ENCODE data around the gene SLC22A7.
A peak's percentile ranks its signal among the peaks of the same experiment; 100 is the strongest.

The SLC22A7 gene

DNA sequence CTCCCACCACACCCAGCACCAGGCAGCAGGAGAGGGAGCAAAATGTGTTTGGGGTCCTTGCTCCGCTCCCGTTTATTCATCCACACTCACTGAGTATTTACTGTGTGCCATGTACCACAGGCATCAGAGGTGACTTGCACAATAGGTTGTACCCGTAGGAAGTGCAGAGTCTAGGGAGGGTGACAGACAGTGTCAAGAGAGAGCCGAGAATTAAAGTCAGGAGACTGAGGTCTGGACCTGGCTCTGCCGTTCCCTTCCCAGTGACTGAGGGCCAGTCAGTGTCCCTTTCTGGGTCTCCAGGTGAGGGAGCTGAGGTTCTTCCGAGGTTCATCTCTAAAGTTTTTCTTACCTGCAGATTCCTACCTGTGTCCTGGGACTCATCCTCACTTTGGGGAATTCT lies 32.5 kb upstream of the SLC22A7 start:
- no peak for DNase-seq (ENCODE audit: low read depth in 3 of 3)

DNA sequence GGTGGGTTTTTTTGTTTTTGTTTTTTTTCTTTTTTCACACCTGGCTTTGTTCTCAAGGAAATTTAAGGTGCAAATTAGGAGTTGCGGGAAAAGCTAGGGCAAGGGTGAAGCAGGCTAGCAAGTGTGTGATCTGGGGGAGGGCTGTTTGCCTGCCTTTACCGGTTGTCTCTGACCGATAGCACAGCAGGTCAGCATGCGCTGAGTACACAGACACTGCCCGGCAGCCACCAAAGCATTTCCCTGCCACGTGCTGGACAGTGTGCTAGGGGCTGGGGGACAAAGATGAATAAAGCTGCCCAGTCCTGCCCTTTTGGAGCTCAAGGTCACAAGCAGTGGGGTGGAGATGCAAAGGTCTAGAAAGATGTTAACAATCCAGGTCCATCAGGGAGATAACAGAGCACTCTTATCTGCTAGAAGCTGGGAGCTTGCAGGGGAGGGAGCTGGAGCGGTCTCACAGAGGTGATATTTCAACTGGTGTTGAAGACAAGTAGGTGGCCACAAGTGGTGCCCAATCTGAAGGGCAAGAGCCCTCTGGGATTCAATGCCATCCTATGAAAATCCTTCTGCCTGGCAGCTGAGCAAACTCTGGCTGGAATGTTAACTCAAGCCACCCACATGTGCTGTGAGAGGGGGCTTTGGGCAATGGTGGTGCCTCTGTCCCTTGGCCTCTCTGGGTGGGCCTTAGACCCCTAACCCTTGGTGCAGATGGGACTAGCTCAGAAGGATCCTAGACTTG lies 30.3 kb upstream of the SLC22A7 start:
- DNase-seq (ENCODE audit: low read depth in 3 of 3) = no peak

DNA sequence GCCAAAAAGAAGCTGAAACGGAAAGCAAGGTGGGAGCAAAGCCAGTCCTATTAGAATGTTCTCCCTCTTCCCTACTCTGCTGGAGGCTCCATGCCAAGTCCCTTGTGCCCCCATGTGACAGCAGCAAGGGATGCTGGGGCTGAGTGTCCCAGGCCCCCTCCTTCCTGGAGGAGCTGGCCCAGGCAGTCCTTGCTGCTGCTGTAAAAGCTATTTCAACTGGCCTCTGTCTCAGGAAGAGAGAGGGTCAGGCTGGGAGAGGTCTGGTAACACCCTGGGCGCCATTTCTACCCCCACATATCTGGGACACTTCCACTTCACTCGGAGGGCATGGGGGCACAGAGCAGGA lies 29.7 kb upstream of the SLC22A7 start:
- DNase-seq (ENCODE audit: low read depth in 3 of 3) = no peak

DNA sequence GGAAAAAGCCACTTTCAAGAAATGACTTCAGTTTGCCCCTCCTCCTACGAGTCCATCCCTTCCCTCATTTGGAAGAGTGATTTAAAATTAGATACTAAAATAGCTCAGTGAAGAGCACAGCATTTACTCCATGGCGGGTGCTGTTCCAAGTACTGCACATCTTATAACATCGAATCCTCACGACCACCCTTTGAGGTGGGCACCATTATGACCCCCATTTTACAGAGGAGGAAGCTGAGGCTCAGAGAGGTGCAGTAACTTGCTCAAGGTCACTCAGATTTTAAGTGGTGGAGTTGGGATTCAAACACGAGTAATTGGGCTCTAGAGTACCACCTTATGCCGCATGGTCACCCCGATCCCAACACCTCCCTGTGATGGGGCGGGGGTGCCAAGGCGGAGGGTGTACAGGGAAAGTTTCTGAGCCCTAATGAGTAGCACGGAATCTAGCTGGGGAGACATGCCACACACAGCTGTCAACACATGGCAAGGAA lies 29.2 kb upstream of the SLC22A7 start:
- no peak for DNase-seq (ENCODE audit: low read depth in 3 of 3)

DNA sequence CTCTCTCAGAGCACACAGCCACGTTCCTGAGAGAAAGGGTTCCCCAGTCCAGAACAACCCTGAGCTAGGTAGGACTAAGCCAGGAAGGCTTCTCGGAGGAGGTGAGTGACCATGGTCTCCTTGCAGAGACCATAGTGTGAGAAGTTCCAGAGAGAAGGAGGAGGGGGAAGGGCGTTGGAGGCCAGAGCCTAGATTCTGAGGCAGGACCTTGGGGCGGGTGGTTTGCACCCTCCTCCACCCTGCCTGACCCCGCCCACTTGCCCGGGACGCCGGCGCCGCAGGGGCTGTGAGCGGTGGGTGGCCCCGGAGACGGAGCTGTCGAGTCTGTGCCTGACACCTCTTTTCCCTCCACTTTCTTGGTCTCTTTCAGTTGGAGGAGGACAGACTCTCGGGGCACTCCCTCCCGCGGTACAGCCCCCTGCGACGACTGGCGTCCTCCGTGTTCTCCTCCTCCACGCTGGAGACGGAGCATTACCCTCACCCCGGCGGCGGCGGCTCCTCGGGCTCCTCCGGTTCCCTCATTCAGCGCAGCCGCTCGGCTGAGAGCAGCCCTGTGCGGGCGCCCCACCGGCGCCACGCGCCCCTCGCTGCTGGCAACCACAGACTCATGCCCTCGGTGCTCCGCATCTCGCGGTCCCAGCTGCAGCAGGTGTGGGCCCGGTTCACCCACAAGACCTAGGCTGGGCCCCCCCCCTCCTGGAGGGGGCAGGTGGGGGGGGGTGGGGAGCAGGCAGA lies 28.6 kb upstream of the SLC22A7 start:
- DNase-seq (ENCODE audit: low read depth in 3 of 3) = peak in 1 of 3 donors; percentile 23

DNA sequence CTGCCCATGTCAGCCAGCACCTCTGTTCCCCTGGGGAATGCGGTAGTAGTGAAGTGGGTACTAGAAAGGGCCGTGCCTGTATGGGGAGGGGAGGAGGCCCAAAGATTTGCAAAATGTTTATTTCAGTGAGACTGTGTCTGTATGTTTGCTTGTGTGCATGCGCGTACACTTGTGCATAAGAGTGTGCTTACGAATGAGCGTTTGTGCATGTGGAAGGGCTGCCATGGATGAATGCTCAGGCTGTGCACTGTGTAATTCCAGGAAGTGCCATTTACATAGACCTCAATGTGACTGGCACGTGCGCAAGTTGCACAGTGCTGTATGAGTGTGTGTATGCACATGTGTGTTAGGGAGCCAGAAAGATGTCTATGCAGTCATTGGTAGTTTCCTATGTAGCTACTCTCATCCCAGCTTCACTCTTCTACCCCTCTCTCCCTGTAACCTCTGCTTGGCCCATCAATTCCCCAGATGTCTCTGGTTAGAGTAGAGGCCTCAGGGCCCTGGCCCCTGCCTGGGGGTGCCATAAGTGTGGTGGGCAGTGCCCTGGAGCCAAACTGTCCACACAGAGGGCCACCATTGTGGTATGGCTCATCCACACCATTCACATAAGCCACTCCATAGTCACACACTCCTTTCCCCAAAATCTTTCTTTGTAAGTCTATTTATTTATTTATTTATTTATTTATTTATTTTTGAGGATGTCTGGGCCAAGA lies 26.8 kb upstream of the SLC22A7 start:
- no peak for DNase-seq (ENCODE audit: low read depth in 3 of 3)

DNA sequence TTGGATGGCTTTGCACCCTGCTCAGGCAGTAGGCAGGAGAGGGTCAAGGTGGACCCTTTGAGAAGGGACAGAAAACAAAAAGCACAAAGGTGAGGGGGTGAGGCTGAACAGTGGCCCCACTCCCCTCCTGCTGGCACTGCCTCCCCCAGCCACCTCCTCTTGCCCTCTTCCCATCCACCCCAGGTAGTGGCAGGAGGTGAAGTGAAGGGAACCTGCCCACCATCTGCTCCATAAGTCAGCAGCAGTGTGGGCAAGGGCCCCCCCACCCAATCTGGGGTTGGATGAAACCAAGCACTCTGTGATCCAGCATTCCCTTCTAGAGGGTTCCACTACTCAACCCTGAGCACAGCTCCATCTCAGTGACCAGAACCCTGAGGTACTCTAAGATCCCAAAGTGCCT lies 26.1 kb upstream of the SLC22A7 start:
- no peak for DNase-seq (ENCODE audit: low read depth in 3 of 3)

DNA sequence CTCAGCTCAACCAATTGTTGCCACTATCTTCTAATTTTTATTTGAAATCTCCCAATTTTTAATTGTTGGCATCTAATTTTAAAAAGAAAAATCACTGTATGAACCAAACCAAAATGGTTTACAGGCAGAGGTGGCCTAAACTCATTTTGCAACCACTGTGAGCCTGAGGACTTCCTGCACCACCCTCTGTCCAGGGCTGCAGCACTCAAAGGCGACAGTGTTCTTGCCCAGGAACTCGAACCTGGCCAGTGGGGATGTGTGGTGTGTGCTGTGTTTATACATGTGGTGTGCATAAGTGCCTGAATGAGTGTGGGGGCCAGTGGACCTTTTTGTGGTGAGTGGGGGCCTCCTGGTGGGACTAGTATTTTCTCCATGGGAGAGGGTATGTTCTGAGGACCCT lies 24.4 kb upstream of the SLC22A7 start:
- no peak for DNase-seq (ENCODE audit: low read depth in 3 of 3)

DNA sequence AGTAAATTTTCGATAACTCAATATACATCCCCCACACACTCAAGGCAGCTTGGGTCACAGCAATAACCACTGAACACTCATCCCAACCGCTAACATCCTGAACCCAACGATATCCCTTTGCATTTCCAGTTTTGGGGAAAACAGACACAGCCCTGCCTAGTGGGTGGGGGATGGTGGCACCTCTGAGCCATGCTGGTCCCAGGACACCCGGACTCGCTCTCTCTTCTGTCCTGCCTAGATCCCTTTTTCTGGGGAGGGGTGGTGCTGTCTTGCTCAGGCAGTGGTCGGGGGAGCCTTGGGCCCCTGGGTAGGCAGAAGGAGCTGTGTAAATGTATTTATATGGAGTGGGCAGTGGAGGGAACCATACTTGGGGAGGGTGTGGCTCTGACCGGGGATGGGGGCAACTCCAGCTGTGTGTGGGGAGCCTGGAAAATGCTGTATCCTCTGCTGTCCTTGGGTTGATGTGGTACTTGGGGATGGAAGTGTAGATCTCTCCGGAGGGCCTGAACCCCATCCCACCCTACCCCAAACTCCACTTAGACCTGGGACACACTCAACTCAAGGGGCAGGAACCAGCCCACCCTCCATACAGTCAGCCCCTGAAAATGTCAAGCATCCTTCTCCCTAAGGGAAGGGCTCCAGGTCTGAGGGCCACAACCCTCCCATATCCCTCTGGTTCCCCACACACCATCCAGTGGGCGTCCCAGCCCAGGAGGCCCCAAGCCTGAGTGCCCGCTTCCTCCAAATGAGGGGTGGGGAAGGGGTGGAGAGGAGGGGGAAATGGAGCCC lies 23.7 kb upstream of the SLC22A7 start:
- no peak for DNase-seq (ENCODE audit: low read depth in 3 of 3)

DNA sequence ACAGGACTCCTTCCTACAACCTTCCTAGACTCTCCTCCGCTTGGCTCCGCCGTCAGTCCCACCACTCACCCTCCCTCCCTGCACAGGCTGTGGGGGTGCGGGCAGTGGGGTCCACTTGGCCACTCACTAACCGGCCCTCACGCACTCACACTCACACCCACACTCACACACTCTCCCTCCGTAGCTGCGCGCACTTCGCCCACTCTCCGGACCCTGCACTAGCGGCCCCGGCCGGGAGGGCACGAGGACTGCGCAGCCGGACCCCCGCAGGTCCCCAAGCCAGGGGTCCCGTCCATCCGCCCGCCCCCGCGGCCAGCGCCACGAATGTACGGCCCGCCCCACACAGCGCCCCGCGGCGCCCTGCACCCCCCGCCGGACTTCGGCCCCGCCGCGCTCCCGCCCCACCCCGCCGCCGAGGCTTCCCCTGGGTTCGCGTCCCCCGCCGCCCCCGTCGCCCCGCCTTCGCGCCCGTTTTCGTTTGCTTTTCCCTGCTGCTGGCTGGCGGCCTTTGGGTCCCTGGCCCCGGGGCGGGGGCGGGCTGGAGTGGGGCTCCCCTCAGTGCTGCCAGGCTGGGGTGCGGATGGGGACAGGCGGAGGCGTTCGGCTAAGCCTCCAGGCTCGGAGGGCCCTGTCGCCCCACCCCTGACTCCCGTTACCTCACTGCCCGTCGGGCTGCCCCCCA lies 23.0 kb upstream of the SLC22A7 start:
- DNase-seq (ENCODE audit: low read depth in 3 of 3) = no peak

DNA sequence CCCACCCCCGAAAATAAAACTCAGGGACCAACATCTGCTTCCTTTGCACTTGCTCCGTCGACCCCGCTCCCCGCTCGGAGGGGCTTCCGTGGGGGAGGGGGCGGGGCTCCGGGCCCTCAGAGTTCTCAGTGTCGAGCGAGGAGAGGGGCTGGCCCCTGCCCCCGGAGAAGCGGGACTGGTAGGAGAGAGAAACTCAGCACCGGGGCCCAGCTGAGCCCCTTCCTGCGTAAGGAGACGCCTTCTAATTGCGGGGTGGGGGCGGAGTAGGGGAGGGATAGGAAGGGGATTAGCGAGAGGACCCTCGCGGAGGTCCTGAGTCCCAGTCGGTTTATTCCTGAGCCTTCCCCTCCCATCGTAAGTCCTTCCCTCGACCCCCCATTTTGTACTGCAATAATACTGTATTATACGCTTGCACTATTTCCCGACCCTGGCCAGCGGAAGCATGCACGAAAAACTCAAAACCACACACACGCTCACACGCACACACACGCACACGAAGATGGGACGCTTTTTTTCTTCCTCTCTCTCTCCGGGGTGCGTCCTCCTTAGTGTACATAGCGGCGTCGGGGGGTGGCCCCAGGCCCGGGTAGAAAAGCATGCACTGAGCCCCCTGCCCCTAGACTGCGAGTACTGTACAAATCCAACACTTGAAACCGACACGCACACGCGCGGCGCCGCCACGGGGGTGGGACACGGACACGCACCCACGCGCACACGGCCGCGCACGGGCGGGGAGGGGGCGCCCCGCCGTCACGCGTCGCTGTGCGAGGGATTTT lies 22.1 kb upstream of the SLC22A7 start:
- no peak for DNase-seq (ENCODE audit: low read depth in 3 of 3)

DNA sequence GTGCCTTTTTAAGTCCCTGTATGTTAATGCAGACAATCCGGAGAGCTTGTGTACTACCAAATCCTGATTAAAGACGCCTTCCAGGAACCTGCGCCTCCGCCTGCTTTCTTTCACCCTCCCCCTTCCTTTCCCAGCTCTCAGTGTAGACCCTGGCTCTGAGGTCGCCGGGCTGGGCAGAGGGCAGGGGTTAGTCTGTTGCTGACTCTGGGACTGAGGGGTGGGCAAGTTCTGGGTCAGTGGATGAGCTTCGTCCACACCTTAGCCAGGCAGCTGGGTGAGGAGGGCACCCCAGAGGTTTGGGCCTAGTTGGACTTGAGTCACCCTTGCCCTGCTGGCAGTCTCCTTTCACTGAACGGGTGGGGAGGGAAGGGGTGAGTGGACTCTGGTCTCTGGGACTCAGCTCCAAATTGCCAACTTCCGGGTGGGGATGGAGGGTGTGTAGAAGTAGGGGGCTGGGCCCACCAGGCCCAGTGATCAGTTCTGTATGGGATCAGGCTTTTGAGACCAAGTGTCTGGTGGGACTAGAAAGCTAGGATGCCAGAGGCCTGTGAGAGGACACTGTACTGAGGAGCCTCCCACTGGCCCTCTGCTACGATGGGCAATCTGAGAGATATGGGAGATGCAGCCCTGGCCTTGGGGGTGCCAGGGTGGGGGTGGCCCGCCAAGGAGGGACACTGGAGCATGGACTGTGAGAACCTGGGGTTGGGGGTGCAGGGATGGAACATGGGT lies 21.3 kb upstream of the SLC22A7 start:
- DNase-seq (ENCODE audit: low read depth in 3 of 3) = no peak

DNA sequence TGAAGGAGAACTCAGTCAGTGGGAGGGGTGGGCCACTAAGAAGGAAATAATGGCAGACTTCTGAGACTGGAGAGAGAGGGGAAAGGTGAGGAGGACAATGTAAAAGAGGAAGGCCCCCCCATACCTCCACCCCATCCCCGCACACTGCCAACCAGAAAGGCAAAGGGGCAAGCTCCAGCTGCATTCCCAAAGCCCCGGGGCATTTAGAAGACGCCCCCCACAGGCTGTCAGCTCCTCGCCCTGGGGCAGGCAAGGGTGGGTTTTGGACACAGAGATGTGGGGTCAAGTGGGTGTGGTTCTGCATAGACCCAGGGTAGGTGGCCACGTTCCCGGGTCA lies 20.8 kb upstream of the SLC22A7 start:
- DNase-seq (ENCODE audit: low read depth in 3 of 3) = no peak

DNA sequence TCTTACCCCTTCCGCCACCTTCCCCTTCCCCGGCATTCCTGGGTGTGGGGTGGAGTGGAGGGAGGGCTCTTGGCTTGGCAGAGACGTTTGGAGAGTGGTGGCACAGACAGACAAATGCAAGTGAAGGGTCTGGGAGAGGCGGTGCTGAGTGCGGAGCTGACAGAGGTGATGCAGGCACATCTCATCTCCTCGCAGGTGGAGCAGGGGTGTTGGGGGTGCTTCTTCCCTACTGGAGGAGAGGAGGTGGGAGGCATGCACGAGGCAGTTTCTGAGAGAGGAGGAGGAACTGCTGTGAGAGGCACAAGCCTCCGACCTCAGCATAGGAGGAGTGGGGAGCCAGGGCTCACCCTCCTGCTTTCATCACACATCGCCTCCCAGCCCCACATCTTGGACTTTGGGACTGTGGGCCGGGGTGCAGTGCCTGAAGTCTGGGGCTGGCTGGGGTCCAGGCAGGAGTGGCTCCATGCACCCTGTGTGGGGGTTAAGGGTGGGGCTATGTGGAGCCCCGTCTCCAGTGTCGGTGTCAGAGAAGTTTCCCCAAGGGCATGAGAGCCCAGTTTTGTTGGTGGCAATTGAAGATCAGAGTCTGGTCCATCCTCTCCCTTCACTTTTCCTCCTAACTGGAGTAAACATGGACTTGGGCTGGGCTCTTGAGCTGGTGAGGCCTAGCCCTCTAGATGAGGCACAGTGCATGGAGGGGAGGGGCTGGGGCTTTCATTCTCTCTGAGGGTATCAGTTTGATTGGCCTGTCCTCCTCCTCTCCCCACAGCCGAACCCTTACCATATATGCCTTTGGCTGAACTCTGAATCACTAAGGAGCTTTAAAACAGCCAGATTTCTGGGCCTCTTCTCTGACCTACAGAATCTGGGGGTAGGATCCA lies 20.2 kb upstream of the SLC22A7 start:
- DNase-seq (ENCODE audit: low read depth in 3 of 3) = no peak

DNA sequence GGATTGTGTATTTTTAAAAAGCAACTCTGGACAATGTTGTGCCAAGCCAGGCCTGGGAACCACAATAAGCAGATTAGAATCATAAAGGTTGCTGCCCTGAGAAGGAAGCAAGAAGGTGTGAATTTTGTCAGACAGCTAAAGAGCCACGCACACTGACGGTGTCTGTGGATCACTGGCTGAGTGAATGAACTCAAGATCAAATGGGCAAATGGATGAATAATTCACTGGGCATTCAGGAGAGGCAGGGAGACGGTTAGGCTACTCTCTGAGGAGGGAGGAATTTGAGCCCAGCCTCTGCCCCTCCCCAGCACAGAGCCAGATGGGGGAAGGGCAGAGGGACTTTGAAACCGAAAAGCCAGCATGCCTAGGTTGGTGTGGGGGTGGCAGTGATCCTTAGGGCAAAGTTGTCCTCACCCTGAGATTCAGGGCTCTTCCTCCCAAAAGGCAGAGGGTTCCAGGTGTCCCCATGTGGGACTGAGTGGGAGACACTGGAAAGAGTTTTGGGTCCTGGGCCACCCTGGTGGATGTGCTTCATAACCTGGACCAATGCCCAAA lies 19.5 kb upstream of the SLC22A7 start:
- no peak for DNase-seq (ENCODE audit: low read depth in 3 of 3)

DNA sequence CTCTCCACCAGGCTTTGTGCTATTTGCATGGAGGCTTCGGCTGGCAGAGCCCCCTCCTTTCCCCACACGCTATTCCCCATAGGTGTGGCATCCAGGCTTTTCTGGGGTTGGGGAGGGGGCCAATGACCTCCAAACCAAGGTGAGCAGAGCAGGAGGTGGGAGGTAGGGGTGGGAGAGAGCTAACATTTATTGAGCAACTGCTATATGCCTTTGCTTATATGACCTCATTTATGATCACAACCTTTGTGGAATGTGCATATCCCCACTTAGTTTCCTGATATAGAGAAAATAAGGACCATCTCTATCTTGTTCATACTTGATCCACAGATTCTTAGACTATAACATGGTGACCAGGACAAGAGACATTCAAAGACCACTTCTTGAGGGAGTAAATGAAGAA lies 17.8 kb upstream of the SLC22A7 start:
- DNase-seq (ENCODE audit: low read depth in 3 of 3) = no peak

DNA sequence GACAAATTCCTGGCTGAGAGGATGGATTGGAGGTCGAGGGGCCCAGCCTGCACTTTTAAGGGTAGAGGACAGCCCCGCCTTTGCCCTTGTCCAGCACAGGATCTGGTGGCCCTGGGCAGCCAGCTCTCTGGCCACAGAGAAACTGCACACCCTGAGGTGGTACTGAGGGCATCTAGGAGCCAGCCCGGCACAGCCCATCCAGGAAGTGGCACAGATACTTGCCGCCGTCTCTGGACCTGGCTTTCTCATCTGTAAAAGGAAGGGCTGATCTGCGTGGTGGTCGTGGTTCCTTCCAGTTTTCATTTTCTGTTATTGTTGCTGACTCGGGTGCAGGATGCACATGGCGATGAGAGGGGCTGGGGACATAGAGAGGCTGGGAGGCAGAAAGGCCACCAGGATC lies 16.0 kb upstream of the SLC22A7 start:
- DNase-seq (ENCODE audit: low read depth in 3 of 3) = no peak

DNA sequence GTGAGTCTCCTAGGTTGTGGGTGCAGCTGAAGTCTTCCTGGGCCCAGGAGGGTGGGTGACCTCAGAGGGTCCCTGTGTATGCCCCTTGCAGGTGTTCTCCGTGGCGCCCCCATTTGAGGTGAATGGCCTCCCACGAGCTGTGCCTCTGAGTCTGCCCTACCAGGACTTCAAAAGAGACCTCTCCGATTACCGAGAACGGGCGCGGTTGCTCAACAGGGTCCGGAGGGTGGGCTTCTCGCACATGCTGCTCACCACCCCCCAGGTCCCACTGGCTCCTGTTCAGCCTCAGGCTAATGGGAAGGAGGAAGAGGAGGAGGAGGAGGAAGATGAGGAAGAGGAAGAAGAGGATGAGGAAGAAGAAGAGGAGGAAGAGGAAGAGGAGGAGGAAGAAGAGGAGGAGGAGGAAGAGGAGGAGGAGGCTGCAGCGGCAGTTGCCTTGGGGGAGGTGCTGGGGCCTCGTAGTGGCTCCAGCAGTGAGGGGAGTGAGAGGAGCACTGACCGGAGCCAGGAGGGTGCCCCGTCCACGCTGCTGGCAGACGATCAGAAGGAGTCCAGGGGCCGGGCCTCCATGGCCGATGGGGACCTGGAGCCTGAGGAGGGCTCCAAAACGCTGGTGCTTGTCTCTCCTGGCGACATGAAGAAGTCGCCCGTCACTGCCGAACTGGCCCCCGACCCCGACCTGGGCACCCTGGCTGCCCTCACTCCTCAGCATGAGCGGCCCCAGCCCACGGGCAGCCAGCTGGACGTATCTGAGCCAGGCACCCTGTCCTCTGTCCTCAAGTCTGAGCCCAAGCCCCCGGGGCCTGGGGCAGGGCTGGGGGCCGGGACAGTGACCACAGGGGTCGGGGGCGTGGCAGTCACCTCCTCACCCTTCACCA lies 15.2 kb upstream of the SLC22A7 start:
- no peak for DNase-seq (ENCODE audit: low read depth in 3 of 3)
